HG02943 (cell line): Measurements from ENCODE around the gene PRKACB.
"Not testable (repeated sequence)": the region's sequence is repeated elsewhere in the genome, so short reads cannot be mapped to it uniquely, and the experiment has no call there.

ENCODE experiments used
- ATAC-seq: cut with Tn5 transposase; IDR thresholded peaks from one replicate; pipeline ENCODE4 v1.9.1; 2021; ENCODE audit warnings: mild to moderate bottlenecking, low read depth, moderate library complexity; ENCODE audit not compliant: unreplicated experiment

PRKACB gene

DNA sequence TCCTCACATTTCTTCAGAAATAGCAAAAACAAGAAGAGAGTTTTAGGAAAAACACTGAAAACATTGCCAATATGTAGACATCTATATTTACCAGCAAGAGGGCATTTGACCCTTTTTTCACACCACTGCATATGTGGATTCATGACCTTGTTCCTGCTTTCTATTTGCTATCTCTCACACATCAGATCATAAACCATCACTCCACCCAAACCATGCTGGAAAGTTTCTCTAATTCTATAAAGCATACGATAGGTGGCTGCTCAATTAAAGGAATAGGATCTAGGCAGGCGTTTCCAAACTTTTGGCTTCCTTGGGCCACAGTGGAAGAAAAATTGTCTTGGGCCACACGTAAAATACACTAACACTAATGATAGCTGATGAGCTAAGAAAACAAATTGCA is 121.8 kb downstream of the PRKACB start:
- no peak for ATAC-seq

DNA sequence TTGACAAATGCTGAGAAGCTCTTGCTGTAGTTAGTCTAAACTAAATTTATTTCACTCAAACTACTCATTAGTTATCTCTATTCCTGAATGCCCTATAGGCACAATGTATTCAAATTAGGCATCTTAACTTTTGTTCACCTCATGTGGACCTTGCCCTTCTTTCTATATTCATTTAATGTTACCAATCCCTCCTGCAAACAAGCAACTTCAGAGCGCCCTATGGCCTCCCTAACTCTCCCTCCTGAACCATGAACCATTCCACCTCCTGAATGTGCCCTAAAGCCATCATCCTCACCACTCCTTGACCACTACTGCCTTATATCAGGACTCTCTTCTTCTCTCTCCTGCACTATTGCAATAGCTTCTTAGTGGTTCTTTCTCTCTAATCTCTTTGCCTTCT is 122.7 kb downstream of the PRKACB start:
- ATAC-seq: no peak

DNA sequence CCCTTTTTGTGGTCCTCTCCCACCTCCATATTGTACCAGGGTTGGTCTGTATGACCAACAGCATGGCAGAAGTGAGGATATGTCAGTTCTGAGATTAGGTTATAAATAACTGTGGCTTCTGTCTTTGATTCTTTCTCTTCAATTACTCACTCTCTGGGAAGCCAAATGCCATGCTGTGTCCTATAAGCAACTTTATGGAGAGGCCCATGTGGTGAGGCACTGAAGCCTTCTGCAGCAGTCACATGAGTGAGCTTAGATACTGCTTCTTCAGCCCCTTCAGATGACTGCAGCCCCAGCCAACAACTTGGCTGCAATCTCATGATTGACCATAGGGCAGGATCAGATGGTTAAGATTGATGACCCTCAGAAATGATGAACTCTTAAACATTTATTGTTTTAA is 123.4 kb downstream of the PRKACB start:
- no peak for ATAC-seq

DNA sequence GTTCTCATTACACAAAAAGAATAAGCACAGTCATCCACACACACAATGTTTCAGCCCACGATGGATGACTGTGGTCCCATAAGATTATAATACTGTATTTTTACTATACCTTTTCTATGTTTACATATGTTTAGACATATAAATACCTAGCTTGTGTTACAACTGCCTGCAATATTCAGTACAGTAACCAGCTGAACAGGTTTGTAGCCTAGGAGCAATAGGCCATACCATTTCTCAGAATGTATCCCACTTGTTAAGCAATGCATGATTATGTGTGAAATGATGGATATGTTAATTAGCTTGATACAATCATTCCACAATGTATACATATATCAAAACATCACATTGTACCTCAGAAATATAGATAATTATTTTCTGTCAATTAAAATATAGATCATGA is 124.3 kb downstream of the PRKACB start:
- no peak for ATAC-seq

DNA sequence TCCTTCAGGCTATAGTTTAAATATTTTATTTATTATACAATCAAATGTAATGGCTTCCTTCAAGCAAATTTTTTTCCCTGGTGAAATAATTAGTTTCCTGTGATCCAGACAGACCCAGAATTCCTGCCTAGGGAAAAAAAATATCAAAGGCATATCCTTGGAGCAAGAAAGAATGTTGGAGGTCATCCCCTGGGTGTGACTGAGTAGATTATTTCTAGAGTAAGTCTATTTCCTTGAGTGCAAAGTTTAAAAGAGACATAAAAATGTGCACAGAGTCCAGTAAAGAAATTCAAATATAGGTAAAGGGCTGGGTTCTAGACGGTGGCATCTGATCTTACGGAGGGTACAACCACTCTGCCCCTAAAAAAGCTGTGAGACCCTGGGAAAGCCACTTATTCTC is 125.2 kb downstream of the PRKACB start:
- ATAC-seq: no peak

DNA sequence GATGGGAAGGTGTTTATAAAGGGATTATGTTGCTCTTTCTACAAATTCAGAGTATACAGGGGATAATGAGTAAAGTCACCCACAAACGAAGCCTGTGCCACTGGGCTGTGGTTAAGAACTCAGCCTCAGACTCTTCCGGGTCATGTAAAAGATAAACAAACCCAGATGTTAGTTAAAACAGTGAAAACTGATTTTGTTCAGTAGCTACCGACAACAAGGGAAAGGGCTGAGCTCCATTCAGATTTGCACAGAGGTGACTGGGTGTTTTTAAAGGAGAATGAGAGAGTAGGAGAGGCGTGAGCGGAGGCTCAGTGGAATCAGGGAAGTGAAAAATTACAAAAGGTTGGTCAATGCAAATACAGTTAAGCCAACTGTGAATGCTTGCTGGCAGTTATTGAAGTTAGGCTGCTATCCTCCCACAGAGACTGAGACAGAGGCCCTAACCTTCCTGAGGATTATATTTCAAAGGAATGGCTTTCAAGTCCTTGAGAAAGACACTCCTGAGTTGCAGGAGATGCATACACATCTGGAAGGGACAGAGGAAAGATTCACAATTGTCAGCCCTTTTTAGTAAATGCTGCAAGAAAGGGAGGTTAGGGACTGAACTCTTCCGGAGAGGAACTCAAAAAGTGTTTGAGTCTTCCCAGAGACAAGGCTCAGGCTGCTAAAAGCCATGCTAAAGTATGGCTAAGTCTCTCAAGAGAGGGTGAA is 127.5 kb downstream of the PRKACB start:
- ATAC-seq: peak; percentile 89

DNA sequence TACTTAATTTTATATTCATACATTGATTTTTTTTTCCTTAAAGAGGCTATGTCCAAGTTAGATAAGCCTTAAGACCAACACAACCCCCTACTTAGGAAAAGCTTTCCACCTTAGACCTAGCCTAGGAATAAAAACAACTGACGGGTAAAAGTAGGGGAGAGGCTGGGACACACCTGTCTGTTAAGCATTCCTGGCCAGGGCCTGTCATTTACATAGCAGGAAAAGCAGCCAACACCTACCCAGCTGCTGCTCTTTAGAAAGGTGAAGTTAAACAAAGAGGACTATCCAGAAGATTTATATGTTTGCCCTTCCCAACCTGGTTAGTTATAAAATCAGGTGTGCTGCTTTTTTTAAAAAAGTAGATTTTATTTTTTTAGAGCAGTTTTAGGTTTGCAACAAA is 128.3 kb downstream of the PRKACB start:
- no peak for ATAC-seq

DNA sequence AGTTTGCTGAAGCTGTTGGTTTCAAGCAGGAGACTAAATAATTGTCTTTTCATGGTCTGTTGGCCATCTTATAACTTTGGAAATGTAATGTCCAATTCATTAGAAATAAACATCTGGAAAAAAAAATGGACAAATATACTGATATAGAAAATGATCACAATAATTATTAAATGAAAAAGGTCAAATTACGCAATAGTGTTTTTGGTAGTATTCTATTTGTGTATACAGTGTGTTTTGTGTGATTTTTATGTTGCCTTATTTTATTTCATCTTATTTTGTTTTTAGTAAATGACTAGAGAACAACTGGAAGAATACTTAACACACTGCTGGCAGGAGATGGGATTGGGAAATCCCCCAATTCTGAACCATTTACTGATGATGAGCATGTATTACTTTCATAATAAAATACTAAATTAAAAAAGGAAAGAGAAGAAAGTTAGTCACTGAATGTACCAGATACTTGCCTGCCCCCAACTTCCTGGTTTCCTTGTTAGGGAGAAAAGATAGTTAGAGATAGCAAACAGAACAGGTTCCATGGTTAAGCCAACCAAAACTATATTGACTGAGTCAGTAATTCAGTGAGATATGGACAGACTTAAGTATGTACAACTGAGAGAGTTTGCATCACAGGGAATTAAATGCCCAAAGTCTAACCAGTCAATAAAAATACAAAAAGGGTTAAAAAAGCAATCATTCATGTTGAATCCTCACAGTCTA is 133.4 kb downstream of the PRKACB start:
- no peak for ATAC-seq

DNA sequence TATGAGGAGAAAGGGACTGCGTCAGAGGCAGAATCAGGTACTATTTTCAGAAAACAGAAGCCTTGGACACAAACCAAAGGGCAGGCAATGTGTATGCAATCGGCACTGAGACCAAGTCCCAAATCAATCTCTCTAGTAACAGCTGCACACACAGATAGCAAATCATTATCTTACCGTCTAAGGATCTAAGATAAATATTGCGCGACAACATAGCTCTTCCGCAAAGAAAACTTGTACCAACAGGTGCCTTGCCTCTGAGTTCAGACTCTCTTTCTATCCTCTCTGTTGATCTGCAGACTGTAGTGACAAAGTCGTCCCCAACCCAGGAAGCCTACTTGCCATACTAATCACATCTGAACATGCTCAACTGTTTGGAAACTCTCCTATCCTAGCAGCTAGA is 134.8 kb downstream of the PRKACB start:
- ATAC-seq: no peak

DNA sequence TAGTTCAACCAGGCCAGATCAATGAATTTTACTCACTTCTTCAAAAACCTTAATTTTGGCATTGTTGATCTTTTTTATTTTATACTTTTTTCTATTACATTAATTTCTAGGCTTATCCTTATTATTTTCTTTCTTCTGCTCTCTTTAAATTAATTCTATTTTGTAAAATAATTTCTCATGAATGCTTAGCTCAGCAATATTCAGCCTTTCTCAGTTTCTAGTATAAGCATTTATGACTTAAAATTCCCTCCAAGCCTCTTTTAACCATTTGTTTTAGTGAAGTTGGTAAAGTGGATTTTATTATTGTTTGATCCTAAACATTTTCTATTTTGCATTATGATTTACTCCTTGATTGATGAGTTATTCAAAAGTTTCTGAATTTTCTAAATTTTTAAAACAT is 136.8 kb downstream of the PRKACB start:
- no peak for ATAC-seq

DNA sequence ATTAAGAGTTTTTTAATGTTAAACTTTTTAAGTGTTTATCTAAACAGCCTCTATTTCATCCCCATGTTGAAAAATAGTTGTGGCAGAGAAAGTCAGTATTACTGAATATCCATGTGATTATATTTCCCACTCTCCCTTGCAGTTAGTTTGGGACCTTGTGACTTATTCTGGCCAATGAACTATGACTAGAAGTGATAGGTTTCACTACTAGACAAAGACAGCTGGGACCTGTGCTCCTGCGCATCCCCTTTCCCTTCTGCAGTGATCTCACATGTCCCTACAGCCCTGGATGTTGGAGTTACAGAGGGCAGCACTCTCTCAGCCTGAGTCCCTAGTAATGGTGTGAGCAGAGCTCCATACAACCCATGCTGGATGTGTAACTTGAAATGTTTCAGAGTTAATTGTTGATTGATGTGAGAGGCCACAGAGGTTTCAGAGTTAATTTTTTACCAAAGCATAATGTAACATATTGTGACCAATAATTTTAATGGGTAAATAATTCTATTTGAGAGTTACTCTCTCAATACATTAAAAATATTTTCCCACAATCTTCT is 138.8 kb downstream of the PRKACB start:
- peak; percentile 61 for ATAC-seq

DNA sequence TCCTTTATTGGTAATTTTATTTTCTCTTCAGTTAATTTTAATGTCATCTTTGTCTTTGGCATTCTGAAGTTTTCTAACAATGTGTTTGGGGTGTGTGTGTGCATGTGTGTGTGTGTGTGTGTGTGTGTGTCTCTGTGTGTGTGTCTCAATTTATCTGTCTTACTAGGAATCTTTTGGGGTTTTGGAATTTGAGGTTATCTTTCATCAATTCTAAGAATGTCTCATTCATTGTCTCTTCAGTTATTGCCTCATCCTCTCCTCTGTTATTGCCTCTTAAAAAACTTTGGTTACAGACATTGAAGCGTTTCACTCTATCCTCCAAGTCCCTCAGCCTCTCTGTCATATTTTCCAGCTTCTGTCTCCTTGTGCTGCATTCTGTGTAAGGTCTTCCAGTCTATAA is 139.3 kb downstream of the PRKACB start:
- no peak for ATAC-seq

DNA sequence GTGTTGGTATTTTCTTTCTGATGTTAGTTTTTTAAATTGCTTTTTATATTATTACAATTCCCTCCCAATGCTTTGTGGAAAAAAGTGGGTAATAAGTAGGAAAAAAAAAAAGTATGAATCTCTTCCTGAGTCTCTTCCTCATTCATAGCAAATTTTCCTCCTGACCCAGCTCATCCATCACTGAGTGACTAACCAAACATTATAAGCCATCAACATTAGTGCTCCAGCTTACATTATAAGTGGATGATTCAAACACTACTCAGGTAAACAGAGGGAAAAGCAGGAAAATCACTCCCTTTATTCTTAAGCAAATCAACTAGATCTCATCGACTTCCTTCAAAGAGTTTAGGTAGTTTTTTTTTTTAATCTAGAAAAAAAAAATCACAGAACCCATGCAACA is 142.0 kb downstream of the PRKACB start:
- ATAC-seq: no peak

DNA sequence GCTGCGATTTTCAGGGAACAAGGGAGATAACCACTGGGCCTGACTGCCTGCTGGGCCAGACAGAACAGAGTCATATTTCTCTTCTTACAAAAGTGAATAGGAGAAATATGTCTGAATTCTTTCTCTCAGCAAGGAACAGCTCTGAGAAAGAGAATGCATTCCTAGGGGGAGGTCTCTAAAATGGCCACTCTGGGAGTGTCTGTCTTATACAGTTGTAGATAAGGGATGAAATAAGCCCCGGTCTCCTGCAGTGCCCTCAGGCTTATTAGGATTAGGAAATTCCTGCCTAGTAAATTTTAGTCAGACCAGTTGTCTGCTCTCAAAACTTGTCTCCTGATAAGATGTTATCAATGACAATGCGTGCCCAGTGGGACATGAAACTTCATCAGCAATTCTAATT is 143.3 kb downstream of the PRKACB start:
- not testable (repeated sequence) for ATAC-seq
